SU-DHL-6 (cell line): Measurements from ENCODE around the gene EMC1.

Experiments
- H2AFZ ChIP-seq: fragments of 200-600 bp; sonication (generic); 2 replicates; pipeline ENCODE4 v1.6.1; 2014; ENCODE audit warnings: low read depth, mild to moderate bottlenecking, moderate library complexity, mixed read lengths, antibody characterized with exemption, low read length; ENCODE audit not compliant: severe bottlenecking
- H3F3A ChIP-seq: fragments of 200-600 bp; shearing (Covaris generic); 2 replicates; pipeline ENCODE4 v1.6.0; 2016; ENCODE audit warnings: antibody characterized with exemption, mild to moderate bottlenecking; ENCODE audit not compliant: insufficient read depth
- H3K27ac ChIP-seq: fragments of 200-600 bp; sonication (generic); 2 replicates; pipeline ENCODE4 v1.5.1; 2016; ENCODE audit warnings: low read depth, mild to moderate bottlenecking, low read length, moderate library complexity, mixed read lengths
- H3K27me3 ChIP-seq: fragments of 200-600 bp; sonication (generic), shearing (Covaris generic); 2 replicates; pipeline ENCODE4 v1.6.0; 2014; ENCODE audit warnings: mild to moderate bottlenecking, low read length
- H3K36me3 ChIP-seq: fragments of 200-600 bp; sonication (generic); 2 replicates; pipeline ENCODE4 v1.6.1; 2014; ENCODE audit warnings: mild to moderate bottlenecking, low read length, mixed read lengths
- H3K4me2 ChIP-seq: fragments of 300-600, 200-600 bp; shearing (Covaris generic), sonication (generic); 2 replicates; pipeline ENCODE4 v1.6.0; 2014; ENCODE audit warnings: low read length, low read depth, mild to moderate bottlenecking; ENCODE audit not compliant: poor library complexity, severe bottlenecking
- H3K4me3 ChIP-seq: fragments of 200-600 bp; sonication (generic); 2 replicates; pipeline ENCODE4 v1.5.1; 2014; ENCODE audit warnings: antibody characterized with exemption, low read length, mild to moderate bottlenecking, mixed read lengths; ENCODE audit not compliant: insufficient read depth, poor library complexity, severe bottlenecking
- H3K79me2 ChIP-seq: fragments of 200-600 bp; sonication (generic); 2 replicates; pipeline ENCODE4 v1.6.1; 2014; ENCODE audit warnings: mild to moderate bottlenecking, low read length, moderate library complexity; ENCODE audit not compliant: insufficient read depth
- H3K9ac ChIP-seq: fragments of 200-600 bp; sonication (generic); 2 replicates; pipeline ENCODE4 v1.7.0; 2014; ENCODE audit warnings: mild to moderate bottlenecking, low read length
- H3K9me2 ChIP-seq: fragments of 200-600 bp; sonication (generic); replicated peaks from 2 replicates; pipeline ENCODE4 v1.6.1; 2014; ENCODE audit warnings: low read length; ENCODE audit not compliant: insufficient read depth
- H3K9me3 ChIP-seq: fragments of 200-600 bp; sonication (generic); 2 replicates; pipeline ENCODE4 v1.6.1; 2014; ENCODE audit warnings: low read length, mixed read lengths; ENCODE audit not compliant: insufficient read depth
- H4K20me1 ChIP-seq: fragments of 200-600 bp; sonication (generic); 2 replicates; pipeline ENCODE4 v1.6.1; 2014; ENCODE audit warnings: low read depth, mild to moderate bottlenecking, antibody characterized with exemption, low read length, moderate library complexity, mixed read lengths
- CTCF ChIP-seq: fragments of 200-600 bp; sonication (generic); IDR thresholded peaks from one replicate; pipeline ENCODE4 v1.5.1; 2017; ENCODE audit warnings: antibody characterized with exemption, mild to moderate bottlenecking, low read length, moderate library complexity; ENCODE audit not compliant: insufficient read depth, poor library complexity, severe bottlenecking
- EZH2phosphoT487 ChIP-seq: fragments of 200-600 bp; sonication (generic), shearing (Covaris generic); conservative IDR thresholded peaks from 2 replicates; pipeline ENCODE4 v1.6.1; 2018; ENCODE audit warnings: mild to moderate bottlenecking, antibody characterized with exemption, low read length, moderate library complexity, mixed read lengths

Gene EMC1

DNA sequence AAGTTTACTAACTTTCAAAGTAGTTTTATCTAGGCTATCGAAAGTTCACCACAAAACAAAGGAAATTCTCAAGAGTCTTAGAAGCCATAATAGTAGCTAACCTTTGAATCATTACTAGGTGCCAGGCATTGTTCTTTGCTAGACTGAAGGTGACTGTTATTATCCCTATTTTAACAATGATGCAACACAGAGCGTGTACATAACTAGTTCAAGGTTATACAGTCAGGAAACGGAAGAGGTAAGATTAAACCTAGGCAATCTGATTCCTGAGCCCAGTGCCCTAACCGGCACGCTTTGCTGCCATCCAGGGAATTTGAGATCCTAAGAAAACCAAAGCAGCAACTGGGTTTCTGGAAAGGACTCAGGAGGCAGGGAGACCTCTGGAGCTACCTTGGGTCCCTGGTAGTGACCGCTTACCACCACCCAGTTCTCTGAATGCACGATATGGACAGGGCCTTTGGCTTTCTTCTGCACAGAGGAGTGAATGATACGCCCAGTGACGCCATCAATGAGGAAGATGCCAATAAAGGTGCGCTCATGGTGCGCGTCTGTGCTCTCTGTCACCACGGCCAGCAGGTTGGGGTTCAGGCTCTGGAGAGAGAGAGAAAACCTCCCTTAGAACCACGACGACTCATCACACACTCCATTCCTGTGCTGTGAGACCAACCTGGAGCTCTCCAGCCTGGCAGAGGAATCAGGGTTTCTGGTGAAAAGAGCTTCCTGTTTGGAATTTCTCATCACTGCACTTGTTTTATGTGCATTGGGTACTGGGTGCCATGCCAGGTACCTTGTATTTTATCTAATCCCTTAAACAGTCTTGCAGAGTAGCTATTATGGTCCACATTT is 28.1 kb downstream of the EMC1 start:
- H2AFZ ChIP-seq: no peak overlapping the region
- H3K9me2 ChIP-seq: no peaks in the 10 kb centered on the region
- no peak overlapping the region for H3K27ac ChIP-seq
- H3K79me2 ChIP-seq: no peaks in the 10 kb centered on the region
- H3K4me2 ChIP-seq: no peak overlapping the region
- H4K20me1 ChIP-seq: no peaks in the 10 kb centered on the region
- H3K36me3 ChIP-seq: peaks cover 17% of the 10 kb centered on the region; the same call in 1 of the 2 replicates
- H3K27me3 ChIP-seq: no peaks in the 10 kb centered on the region
- H3F3A ChIP-seq: 0 out of 2 replicates have a peak, but pooled peaks cover 5% of the 10 kb centered on the region
- H3K9me3 ChIP-seq: no peaks in the 10 kb centered on the region
- no peak overlapping the region for H3K4me3 ChIP-seq
- H3K9ac ChIP-seq: no peak overlapping the region
- no peak for TF ChIP-seq EZH2phosphoT487
- TF ChIP-seq CTCF: no peak

- H3K4me2 ChIP-seq: no peak overlapping the region
- no peak overlapping the region for H3K9ac ChIP-seq
- 0 out of 2 replicates have a peak, but pooled peaks cover 5% of the 10 kb centered on the region for H3K79me2 ChIP-seq
- H3F3A ChIP-seq: 0 out of 2 replicates have a peak, but pooled peaks cover 5% of the 10 kb centered on the region
- H3K36me3 ChIP-seq: peaks cover 21% of the 10 kb centered on the region; the same call in 1 of the 2 replicates
- H3K4me3 ChIP-seq: no peak overlapping the region
- TF ChIP-seq CTCF: no peak
- TF ChIP-seq EZH2phosphoT487: no peak
- no peaks in the 10 kb centered on the region for H4K20me1 ChIP-seq
- no peak overlapping the region for H2AFZ ChIP-seq
- no peak overlapping the region for H3K27ac ChIP-seq
- no peaks in the 10 kb centered on the region for H3K27me3 ChIP-seq
- H3K9me3 ChIP-seq: no peaks in the 10 kb centered on the region
- no peaks in the 10 kb centered on the region for H3K9me2 ChIP-seq
These were observed 28.8 kb downstream of the EMC1 start for GRCh38 chr1:19222573-19222972.

- Histone ChIP-seq H3K79me2 (peaks cover 17% of the 10 kb centered on the region; the same call in 1 of the 2 replicates), H3K27me3 (no peaks in the 10 kb centered on the region), H3K4me3 (no peak overlapping the region), H3K27ac (no peak overlapping the region), H3K9me2 (no peaks in the 10 kb centered on the region), H3K9ac (no peak overlapping the region), H3K36me3 (peaks cover 26% of the 10 kb centered on the region; the same call in 1 of the 2 replicates), H4K20me1 (no peaks in the 10 kb centered on the region), H2AFZ (no peak overlapping the region), H3K4me2 (no peak overlapping the region), H3K9me3 (no peaks in the 10 kb centered on the region), H3F3A (0 out of 2 replicates have a peak, but pooled peaks cover 5% of the 10 kb centered on the region)
- TF ChIP-seq CTCF: no peak
- no peak for TF ChIP-seq EZH2phosphoT487
These were observed 30.3 kb downstream of the EMC1 start for GRCh38 chr1:19220991-19221390.
